Measurements from ENCODE around the gene STX2. TPM values are rescaled to one million over a fixed set of nuclear protein-coding genes. Genes with fewer than 3 reads are reported as not detected.

STX2 gene
- total RNA-seq, 1 donor from 2014 or later: 20.5 TPM

GRCh38 chr12:130818635-130819576, 20.1 kb downstream of the STX2 start:
- Mint-ChIP-seq H3K9me3 (ENCODE audit: low read depth) (no peaks in the 10 kb centered on the region), H3K4me3 (ENCODE audit: low read depth) (peak overlapping the region; percentile 72), H3K27ac (peak overlapping the region; percentile 29), H3K27me3 (no peaks in the 10 kb centered on the region), H3K4me1 (ENCODE audit: low read depth) (peaks cover 7% of the 10 kb centered on the region), H3K36me3 (ENCODE audit: insufficient read depth) (peaks cover 9% of the 10 kb centered on the region)
- DNase-seq (ENCODE audit: low spot score, unreplicated experiment): peak; percentile 80
- TF ChIP-seq, protein P1, sequence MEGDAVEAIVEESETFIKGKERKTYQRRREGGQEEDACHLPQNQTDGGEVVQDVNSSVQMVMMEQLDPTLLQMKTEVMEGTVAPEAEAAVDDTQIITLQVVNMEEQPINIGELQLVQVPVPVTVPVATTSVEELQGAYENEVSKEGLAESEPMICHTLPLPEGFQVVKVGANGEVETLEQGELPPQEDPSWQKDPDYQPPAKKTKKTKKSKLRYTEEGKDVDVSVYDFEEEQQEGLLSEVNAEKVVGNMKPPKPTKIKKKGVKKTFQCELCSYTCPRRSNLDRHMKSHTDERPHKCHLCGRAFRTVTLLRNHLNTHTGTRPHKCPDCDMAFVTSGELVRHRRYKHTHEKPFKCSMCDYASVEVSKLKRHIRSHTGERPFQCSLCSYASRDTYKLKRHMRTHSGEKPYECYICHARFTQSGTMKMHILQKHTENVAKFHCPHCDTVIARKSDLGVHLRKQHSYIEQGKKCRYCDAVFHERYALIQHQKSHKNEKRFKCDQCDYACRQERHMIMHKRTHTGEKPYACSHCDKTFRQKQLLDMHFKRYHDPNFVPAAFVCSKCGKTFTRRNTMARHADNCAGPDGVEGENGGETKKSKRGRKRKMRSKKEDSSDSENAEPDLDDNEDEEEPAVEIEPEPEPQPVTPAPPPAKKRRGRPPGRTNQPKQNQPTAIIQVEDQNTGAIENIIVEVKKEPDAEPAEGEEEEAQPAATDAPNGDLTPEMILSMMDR (IDR thresholded peaks at IDR 0.05; ENCODE audit: unreplicated experiment): peak; percentile 98

DNA sequence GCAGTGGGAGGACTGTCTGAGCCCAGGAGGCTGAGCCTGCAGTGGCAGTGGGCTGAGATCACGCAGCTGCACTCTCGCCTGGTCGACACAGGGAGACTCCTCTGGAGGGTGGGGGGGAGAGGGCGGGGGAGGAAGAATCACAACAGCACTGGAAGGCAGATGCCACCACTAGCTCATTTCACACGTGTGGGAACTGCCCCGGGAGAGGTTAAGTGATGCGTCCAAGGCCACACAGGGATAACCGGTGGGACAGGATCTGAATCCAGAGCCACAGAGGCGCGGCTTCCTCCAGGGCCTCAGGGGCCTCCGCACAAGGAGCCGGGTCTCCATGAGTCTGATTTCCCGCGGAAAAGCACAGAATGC, 20.8 kb downstream of the STX2 start:
- TF ChIP-seq, protein P1 (IDR thresholded peaks at IDR 0.05; ENCODE audit: unreplicated experiment): no peak
- H3K4me3 Mint-ChIP-seq (ENCODE audit: low read depth): peak overlapping the region; percentile 72

DNA sequence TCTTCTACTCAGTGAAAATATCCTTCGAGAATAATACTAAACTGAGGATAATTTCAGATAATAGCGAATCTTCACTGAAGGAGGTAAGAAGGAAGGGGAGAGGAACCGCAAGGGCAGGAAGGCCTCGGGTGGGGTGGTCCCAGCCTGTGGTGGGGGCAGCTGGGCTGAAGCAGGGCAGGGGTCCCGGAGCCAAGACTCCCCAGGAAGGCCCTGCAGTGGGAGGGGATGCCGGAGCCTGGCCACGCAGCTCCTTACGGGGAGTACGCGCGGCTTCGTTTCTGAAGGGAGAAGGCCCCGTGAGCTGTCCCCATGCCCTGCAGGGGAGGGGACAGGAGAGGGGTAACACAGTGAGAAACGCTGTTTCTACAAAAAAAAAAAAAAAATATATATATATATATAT, 21.2 kb downstream of the STX2 start:
- peaks cover 9% of the 10 kb centered on the region for H3K36me3 Mint-ChIP-seq (ENCODE audit: insufficient read depth)

More for the DNA sequence above, 20.8 kb downstream of the STX2 start:
- peaks cover 9% of the 10 kb centered on the region for H3K36me3 Mint-ChIP-seq (ENCODE audit: insufficient read depth)
- no peaks in the 10 kb centered on the region for H3K27me3 Mint-ChIP-seq
- no peak for DNase-seq (ENCODE audit: low spot score, unreplicated experiment)
- peak overlapping the region; percentile 29 for H3K27ac Mint-ChIP-seq
- H3K4me1 Mint-ChIP-seq (ENCODE audit: low read depth): peaks cover 7% of the 10 kb centered on the region
- H3K9me3 Mint-ChIP-seq (ENCODE audit: low read depth): no peaks in the 10 kb centered on the region

GRCh38 chr12:130816097-130816496, 23.0 kb downstream of the STX2 start:
- no peak overlapping the region for H3K4me3 Mint-ChIP-seq (ENCODE audit: low read depth)
- peaks cover 7% of the 10 kb centered on the region for H3K4me1 Mint-ChIP-seq (ENCODE audit: low read depth)
- TF ChIP-seq, protein P1 (IDR thresholded peaks at IDR 0.05; ENCODE audit: unreplicated experiment): no peak
- DNase-seq (ENCODE audit: low spot score, unreplicated experiment): no peak
- no peak overlapping the region for H3K27ac Mint-ChIP-seq
- no peaks in the 10 kb centered on the region for H3K27me3 Mint-ChIP-seq
- no peaks in the 10 kb centered on the region for H3K9me3 Mint-ChIP-seq (ENCODE audit: low read depth)
- peaks cover 5% of the 10 kb centered on the region for H3K36me3 Mint-ChIP-seq (ENCODE audit: insufficient read depth)

More for the DNA sequence above, 21.2 kb downstream of the STX2 start:
- DNase-seq (ENCODE audit: low spot score, unreplicated experiment): no peak
- H3K9me3 Mint-ChIP-seq (ENCODE audit: low read depth): no peaks in the 10 kb centered on the region
- peaks cover 7% of the 10 kb centered on the region for H3K4me1 Mint-ChIP-seq (ENCODE audit: low read depth)
- TF ChIP-seq, protein P1 (IDR thresholded peaks at IDR 0.05; ENCODE audit: unreplicated experiment): no peak
- H3K27ac Mint-ChIP-seq: no peak overlapping the region
- H3K27me3 Mint-ChIP-seq: no peaks in the 10 kb centered on the region
- no peak overlapping the region for H3K4me3 Mint-ChIP-seq (ENCODE audit: low read depth)

DNA sequence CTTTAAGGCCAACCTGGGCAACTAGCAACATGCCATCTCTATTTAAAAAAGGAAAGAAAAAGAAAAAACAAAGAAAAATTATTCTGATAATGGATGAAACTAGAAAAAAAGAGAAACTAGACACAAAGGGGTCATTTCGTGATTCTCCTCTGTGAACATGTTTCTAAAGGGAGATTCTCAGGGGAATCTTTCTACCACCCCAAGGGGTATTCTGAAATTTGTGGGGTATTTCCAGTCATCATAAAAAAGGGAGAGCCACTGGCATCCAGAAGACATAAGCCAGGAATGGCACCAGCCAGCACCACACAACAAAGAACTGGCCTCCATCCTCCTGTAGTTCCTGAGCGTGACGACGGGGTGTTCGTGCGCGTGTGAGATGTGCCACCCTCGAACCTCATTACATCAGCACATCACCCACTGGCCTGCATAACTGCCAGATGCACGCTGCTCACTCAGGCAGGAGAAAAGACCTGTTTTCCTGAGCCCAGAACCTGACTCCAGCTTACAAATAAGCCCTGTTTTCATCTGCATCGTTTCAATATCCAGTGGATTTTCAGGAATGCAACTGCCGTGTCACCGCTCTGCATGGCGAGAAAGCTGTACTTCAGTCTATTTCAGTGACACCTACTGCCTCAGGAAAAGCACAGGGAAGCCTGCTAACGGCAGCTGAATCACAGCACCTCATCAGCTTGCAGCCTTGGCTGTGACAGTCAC, 23.9 kb downstream of the STX2 start:
- Mint-ChIP-seq H3K4me3 (ENCODE audit: low read depth) (no peak overlapping the region), H3K27ac (no peak overlapping the region), H3K27me3 (no peaks in the 10 kb centered on the region), H3K36me3 (ENCODE audit: insufficient read depth) (peaks cover 4% of the 10 kb centered on the region), H3K4me1 (ENCODE audit: low read depth) (peaks cover 7% of the 10 kb centered on the region), H3K9me3 (ENCODE audit: low read depth) (no peaks in the 10 kb centered on the region)
- no peak for DNase-seq (ENCODE audit: low spot score, unreplicated experiment)
- TF ChIP-seq, protein P1 (IDR thresholded peaks at IDR 0.05; ENCODE audit: unreplicated experiment): no peak

All from progenitor cell of endocrine pancreas (in vitro differentiated cells).